Amniotic epithelial cell (primary cell): ENCODE results near the gene SPOCK3.
"Not testable (repeated sequence)": the region's sequence is repeated elsewhere in the genome, so short reads cannot be mapped to it uniquely, and the experiment has no call there.

Experiments used
- DNase-seq: peaks from one replicate; pipeline ENCODE4 v3.0.0-alpha.2; 2010; ENCODE audit warnings: low read depth

Gene SPOCK3

DNA sequence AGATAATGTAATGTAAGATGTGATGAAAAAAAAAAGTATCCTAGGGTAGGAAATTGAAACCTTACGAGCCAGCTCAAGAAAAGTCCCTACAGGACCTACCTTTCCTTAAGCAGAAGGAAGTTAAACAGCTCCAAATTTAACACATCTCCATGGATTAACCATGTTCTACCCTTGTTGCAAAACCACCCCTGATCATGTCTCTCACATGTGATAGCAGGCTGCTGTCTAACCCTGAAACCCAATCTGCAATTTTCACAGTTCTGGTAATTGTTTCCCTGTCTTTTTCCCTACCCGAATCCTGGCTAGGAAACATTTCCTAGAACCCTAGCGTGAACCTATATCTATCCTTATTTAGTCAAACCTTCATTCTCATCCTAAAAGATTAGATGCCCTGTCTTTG is 198.9 kb downstream of the SPOCK3 start:
- DNase-seq, result no peak

DNA sequence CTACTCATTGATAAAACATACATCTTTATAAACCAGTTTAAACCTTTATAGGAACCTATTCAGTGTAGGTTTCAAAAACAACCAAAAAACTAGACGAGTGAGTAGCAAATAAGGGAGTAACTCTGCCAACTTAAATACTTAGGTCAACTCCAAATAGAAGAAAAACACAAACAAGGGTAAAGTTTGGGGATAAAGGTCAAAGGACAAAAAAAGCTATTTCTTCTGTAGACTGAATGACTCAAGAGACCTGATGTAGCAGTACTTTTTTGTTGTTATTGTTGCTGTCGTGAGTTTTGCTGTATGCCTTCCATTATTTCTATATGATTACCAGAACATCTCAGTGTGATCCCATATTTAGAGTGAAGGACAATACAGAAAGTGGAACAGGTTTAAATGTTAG is 199.3 kb downstream of the SPOCK3 start:
- DNase-seq, result no peak

DNA sequence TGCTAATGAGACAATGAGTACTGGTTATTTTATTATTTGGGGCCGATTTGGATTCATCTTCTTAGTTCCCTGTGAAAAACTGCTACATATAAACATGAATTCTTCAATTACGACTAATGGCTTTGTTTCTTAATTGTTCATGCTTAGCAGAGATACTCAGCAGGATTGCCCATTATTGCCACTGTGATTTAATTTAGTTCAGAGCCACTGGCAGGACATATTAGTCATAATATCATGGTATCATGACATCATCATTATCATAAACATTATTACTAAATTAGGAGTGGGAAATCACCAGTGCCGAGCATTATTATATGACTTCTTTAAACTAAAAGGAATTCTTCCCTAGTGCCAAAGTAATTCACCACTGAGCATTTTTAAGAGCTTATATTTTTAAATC is 201.4 kb downstream of the SPOCK3 start:
- DNase-seq, result peak; percentile 14

DNA sequence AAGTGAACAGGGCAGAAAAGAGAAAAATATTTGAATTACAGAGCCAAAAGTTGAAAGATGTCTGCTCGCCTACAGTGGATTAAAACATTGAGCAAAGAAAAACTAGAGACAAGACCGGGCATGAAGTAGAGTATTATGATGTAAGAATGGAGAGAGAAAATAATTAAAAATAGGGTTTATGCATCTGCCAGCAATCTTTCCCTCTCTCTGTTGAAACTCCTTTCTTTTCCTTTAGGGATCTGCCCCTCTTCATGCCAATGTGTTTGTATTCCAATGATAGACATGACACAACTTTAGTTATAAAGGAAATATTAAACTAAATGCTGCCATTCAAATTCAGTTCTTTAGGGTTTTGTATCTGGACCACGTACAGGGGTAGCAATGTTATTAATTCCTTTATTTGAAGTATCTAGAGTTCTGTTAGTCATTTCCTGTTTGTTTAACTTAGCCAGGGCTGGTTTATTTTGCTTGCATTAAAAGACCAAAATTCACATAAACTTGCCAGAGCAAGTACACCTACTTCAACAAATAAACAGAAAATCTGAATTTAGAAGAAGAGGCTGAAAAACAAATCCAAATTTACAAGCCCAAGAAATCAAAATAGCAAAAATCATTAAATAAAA is 202.6 kb downstream of the SPOCK3 start:
- peak; percentile 7 for DNase-seq

DNA sequence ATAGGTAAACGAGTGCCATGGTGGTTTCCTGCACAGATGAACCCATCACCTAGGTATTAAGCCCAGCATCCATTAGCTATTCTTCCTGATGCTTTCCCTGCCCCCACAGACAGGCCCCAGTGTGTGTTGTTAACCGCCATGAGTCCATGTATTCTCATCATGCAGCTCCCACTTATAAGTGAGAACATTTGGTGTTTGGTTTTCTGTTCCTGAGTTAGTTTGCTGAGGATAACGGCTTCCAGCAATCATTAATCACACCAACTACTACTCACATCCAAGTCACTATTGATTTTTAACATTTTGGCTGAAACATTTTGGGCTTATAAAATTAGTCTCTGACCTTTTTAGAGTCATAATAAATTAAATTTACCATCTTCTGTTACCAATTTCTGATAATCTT is 205.3 kb downstream of the SPOCK3 start:
- no peak for DNase-seq

DNA sequence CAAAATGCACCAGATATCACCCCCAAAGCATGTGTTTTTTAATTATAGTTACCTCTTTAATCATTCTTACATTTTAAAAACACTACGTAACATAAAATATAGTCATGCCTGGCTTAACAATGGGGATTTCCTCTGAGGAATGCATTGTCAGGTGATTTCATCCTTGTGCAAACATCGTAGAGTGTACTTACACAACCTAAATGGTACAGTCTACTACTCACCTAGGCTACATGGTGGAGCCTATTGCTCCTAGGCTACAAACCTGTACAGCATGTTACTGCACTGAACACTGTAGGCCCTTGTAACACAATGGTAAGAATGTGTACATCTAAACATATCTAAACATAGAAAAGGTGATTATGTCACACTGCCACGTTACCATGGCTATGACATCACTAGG is 208.6 kb downstream of the SPOCK3 start:
- no peak for DNase-seq

DNA sequence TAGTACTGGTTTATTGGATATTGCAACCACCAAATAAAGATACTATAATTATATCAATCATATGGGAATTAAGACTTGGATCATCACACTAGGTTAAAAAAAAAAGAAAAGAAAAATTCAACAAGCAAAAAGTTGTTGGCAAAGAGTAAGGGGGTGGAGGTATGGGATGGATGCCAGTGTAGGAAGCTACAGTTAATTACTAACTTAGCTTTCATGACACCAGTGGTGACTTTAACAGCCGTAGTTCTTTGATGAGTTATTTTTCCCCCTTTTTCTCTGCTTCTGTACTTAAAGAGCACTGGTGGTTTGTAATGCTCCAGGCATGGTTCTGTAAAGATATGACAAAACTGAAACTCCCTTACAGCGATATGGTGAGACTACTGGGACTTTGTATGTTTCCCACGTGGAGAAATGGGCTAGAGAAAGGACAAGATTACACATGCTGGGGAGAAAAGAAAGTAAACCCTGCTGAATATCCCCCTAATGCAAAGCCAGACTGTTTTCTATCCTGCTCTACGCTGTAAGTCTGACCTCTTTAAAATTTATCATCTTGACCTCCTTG is 210.8 kb downstream of the SPOCK3 start:
- no peak for DNase-seq

DNA sequence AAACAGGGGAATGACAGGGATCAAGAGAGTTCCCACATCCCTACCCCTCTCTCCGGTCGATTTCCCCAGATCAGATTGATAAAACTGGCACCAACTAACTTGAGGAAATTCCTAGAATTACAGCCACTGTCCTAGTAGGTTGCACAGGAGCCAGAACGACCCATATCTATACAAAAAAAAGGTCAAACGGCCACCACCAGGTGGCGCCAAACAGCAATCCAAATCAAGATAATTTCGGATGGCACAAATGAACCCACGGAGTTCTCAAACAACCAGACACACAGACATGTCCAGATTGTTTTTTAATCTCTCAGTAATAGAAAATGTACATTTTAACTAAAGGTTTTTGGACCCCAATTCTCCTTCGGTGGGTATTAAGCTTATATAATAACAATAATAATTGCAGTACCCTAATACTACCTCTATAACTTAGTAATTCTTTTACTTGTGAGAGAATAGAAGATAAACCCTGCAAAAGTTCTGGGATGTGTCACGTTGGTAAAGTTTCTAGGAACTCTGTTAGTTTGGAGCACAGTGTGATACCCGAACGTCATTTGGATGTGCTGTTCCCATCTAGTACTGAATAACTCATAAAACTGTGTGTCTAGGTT is 212.6 kb downstream of the SPOCK3 start:
- peak; percentile 48 for DNase-seq

DNA sequence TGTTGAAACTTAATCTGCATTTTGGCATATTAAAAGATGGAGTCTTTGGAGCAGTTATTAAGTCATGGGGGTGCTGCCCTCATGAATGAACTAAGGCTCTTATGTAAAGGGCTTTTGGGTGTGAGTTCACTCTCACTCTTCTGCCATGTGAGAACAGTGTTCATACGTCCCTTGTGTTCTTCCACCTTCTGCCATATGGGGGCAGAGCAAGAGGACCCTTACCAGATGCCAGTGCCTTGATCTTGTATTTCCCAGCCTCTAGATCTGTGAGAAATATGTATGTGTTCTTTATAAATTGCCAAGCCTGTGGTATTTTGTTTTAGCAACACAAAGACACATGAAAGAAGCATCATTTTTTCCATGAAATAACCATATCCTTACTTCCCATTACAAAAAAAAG is 213.9 kb downstream of the SPOCK3 start:
- peak; percentile 9 for DNase-seq

DNA sequence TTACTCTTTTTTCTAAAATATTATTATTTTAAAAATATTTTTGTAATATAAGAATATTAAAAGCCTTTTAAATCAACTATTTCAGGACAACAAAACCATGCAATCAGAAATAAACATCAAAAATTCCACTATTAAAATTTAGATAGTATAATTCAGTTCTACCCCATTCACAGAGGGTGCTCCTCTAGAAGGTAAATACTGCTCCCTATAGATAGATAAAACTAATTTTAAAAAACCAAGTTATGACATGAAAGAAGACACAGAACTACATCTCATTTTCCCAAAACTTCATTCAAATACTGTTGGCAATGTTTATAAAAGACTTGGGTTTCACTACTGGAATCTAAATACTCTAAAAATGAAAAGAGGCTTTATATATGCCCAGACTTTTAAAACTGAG is 219.3 kb downstream of the SPOCK3 start:
- DNase-seq, result no peak

DNA sequence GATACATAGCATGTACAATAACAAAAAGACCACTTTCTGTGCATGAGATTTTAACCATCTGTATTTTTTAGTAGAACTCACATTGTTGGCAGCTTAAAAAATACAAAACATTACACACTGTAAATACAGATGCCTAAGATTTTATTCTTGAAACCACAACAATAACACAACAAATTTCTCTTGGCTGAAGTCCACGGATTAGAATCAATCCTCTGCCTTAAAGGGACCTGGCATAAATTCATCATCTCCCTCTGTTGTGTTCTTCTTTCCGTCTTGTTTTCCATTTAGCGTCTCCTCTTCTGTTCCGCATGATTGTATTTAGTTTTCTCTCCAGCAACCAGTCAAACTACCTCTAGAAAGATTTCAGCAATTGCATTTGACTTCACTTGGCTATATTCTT is 231.0 kb downstream of the SPOCK3 start:
- no peak for DNase-seq

DNA sequence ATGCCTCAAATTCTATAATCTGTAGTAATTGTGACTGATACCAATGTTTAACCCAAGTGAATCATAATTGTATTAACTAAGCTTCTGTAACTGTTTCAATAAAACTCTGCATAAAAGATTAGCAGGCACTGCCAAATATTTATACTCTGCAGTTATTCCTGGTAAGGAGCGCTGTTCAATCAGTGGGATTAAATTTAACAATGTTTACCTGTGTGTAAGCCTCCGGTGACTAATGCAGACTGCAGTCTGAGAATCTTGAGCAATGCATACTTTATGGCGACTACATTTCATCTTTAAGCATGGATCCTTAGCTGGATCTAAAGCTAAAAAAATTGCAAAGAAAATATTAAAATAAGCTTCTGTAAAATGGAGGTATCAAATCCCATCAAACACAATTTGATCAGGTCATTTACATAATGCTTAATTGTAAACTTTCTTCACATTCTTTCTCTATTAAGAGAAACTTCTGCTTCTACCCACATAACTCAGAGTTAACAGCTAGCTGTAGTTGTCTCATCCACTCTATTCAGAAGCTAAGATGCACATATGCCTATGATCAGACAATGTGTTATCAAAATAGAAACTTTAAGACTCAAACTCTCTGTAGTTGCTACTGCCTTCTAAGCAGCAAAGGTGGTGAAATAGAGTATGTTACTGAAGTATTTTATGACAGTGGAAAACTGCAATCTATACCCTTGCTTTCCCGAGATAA is 234.0 kb downstream of the SPOCK3 start:
- DNase-seq, result peak; percentile 26

DNA sequence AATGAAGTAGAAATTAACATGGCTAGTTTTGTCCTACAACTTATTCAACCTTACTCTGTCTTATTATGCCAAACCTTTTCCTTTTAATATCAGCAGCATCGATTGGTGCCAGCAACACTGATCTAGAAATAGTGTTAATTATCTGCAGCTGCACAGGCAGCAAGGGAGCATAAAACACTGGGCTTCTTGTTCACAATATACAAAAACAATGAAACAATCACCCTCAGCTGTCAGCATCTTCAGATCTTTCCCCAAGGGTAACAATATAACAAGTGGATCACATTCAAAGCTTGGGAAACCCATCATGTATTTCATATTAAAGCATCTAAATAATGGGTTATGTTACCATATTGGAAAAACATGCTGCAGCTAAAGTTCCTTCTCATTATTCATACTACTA is 238.1 kb downstream of the SPOCK3 start:
- no peak for DNase-seq

DNA sequence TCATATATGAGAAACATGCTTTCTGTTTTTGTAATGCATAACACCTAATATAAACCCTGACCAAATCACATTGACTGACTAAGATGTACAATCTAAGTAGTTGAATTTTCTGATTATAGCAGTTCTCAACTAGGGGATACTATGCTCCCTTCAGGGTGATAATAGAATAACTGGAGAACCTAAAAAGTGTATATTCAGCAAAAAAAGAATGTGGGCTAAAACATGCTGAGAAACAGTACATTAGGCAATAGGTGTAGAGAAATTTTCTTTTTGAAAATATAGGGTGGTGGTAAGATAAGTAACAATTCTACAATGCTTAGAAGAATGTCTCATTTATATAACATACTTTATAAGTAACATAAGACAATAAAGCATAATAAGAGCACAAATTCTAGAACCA is 239.6 kb downstream of the SPOCK3 start:
- no peak for DNase-seq

DNA sequence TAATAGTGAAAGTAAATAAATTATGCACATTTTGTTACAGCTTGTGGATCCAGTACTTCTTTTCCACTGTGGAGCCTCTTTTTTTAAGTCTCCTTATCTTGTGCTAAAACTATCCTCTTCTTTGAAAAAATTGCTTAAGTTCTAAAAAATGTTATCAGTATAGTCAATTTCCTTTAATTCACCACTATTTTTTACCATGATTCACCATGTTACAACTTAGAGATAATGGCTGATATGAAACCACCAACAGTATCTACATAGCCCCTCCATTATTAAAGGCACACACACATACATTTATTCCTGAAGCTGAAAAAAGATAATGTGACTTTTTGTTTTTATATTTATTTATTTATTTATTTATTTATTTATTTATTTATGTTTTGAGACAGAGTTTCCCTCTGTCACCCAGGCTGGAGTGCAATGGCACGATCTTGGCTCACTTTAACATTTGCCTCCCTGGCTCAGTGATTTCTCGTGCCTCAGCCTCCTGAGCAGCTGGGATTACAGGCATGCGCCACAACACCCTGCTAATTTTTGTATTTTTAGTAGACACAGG is 243.2 kb downstream of the SPOCK3 start:
- DNase-seq, result peak; percentile 17

DNA sequence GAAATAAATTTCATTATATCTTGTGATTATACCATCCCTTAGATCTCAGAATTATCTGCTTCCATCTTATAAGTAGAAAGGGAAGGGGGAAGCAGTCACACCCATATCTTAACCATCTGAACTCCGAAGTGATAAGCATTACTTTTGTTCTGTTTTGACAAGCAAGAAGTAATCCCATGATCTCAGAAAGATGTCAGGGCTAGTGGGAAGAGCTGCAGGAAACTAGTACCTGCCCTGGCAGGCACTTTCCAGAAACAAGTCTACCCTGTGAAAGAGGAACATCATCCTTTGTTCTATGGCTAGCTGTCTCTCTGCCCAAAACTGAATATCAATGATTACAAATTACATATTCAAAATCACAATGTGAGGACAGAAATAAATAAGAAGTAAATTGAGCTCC is 244.4 kb downstream of the SPOCK3 start:
- DNase-seq, result no peak

DNA sequence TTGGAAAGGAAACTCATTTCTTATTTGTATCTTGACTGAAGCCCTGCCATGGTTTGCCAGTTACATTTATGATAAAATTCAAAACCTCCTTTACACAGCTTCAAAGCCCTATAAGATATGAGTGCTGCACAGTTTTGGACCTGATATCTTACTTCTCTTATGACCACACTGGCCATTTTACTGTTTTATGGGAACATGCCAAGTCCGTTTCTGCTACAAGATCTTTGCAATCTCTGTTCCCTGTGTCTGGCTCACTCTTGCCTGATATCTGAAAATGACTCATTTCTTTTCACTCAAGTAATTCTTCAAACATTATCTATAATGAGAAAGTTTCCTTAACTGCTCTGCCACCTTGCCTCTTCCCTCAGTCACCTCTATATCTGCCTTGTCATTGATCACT is 247.3 kb downstream of the SPOCK3 start:
- peak; percentile 1 for DNase-seq

DNA sequence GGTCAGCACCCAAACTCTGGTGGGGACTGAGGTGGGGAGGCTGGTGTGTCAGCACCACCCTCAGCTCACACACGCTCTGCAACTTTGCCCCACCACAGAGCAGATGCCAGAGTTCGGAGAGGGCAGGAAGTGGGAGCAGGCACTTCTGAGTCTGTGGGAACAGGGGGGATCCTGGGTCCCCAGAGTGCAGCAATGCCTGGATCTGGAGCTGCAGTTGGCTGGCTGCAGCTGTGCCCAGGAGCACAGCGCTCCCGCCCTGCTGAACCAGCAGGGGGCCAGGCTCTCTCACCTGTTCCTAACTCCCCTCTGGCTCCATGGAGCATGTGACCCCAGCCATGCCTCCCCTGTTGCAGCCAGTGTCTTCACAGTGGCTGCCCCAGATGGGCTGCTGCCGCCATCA is 252.4 kb downstream of the SPOCK3 start:
- DNase-seq, result no peak

DNA sequence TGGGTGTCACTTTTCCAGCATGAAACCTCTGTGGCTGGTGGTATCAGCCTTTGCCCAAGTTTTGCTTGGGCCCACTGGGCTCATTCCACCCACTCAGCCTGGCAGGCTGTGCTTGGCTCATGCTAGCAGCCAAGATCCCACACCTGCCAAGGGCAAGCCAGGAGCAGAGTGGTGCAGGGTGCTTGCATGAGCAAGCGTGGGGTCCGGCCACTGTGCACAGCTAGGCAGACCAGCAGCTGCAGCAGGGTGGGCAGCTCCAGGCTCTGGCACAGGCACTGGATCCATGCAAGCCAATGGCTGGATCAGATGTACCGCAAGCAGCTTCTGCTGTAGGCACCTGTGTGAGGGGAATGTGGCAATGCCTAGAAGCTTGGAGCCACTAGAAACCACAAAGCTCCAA is 253.9 kb downstream of the SPOCK3 start:
- DNase-seq, result no peak

DNA sequence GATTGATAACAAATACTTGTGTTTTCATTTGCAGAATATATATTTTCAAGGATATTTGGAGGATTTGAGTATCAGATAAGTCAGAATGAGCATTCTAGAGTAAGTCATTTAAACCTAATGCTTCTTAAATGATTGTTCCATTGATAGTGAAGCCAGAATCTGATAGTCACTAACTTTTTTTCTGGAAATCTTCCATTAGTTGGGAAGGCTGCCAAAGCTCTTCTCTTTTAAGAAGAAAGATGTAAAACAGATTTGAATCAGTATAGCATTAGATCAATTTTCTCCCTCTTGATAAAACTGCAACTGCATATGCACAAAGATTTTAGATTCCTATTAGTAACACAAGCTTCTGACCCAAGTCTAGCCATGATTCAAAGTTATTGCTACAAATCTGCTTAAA is 256.7 kb downstream of the SPOCK3 start:
- DNase-seq, result no peak

DNA sequence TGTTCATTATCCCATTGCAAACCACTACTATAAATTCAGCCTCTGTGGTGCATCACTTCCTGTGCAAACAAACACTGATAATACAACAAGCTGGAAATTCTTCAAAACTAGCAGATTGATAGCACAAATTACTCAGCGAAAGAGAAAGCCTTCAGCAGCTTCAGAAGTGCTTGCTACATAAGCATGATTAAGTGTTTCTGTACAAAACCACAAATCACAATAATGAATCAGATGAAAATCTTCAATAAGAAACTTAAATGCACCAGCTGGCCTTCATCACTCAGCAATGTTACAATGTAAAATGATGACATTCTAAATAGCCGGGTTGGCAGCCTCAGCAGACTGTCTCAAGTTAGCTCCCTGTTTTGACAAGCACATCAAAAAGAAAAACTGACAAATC is 262.2 kb downstream of the SPOCK3 start:
- peak; percentile 72 for DNase-seq

DNA sequence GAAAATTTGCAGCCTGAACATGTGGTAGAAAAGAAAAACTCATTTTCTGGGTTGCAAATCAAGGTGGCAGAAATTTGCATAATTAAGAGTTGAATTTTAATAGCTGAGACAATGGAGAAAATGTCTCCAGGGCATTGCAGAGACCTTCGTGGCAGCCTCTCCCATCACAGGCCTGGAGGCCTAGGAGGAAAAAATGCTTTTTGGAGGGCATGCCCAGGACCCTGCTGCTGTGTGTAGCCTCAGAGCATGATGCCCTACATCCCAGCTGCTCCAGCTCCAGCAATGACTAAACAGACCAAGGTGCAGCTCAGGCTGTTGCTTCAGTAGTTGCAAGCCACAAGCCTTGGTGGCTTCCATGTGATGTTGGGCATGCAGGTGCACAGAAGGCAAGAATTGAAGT is 266.1 kb downstream of the SPOCK3 start:
- DNase-seq, result not testable (repeated sequence)

DNA sequence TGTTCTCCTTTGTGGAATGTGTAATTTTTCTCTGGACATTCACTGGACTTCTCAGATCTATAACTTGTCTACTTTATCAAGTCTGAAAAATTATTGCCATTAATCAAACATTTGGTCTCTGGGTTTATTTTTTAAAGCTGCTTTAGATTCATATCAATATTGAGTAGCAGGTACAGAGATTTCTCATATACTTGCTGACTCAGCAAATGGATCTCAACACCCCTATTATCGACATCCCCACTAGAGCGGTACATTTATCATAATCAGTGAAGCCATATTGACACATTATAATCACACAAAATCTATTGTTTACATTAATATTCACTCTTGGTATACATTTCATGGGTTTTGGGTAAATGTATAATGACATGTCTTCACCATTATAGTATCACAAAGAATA is 268.7 kb downstream of the SPOCK3 start:
- DNase-seq, result no peak
